GM18511 (cell line): ENCODE results near the gene ZNF175.
"Not testable (repeated sequence)": the region's sequence is repeated elsewhere in the genome, so short reads cannot be mapped to it uniquely, and the experiment has no call there.

Experiments used
- ATAC-seq: cut with Tn5 transposase; IDR thresholded peaks from one replicate; pipeline ENCODE4 v1.9.1; 2021; ENCODE audit warnings: mild to moderate bottlenecking, moderate library complexity; ENCODE audit not compliant: unreplicated experiment

The ZNF175 gene

DNA sequence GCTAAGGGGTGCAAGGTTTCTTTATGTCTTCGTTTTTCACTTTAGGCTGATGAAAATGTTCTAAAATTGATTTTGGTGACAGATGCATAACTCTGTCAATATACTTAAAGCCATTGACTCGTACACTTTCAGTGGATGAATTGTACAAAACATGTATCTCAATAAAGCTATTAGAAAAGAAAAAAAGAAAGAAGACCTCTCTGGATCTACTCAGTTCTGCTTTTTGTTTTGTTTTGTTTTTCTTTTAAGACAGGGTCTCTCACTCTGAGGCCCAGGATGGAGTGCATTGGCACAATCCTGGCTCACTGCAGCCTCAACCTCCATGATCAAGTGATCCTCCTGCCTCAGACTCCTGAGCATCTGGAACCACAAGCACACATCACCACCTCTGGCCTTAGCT, 55.6 kb downstream of the ZNF175 start:
- no peak for ATAC-seq

DNA sequence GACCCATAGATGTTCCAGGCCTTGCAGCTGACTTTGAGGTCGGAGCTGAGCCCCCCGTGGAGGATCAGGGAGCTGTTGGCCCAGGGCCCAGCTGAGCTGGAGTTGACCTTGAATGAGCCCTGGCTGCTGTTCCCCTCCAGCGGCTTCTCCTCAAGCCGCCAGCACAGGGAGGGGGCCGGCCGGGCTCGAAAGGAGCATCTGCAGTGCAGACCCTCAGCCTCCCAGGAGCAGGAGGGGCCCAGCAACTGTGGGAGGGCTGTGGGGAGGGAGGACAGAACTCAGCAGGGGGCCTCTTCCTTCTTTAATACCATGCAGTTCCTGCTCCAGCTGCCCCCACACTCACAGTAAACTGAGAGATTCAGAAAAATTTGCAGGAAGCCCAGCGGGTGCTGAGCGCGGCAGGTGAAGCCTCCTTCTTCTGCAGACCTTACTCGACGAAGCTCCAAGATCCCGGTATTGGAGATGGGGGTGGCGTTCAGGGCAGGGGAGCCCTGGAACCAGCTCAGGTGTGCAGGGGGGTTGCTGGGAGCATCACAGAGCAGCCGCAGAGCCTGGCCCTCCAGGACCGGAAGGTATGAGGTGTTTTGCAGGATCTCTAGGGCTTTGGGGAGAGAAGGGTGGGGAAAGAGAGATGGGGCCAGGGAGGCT, 56.5 kb downstream of the ZNF175 start:
- no peak for ATAC-seq

GRCh38 chr19:51628153-51628939, 57.3 kb downstream of the ZNF175 start:
- ATAC-seq: no peak

DNA sequence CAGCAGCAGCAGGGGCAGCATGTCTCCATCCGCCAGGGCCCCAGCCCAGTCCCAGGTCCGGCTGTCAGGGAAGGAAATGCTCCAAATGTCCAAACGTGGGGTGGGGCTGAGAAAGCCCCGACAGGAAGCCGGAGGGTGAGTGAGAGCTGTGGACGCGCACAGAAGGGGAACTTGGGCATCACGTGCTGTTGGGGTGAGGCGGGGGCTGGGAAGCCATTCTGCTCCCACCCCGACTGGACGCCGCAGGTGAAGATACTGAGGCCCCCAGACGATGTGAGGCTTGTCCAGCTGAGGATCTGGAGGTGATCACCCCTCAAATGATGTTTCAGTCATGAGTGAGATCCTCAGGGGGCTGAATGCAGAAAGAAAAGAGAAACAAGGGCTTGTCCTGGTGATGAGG, 59.2 kb downstream of the ZNF175 start, which contains the start of gene SIGLEC5:
Gene SIGLEC5 (minus strand): TSS at position 87 of the 400 bp plus-strand sequence. CDS start 66 bp downstream, at position 21.
- ATAC-seq: not testable (repeated sequence)

- no peak for ATAC-seq
Observed at GRCh38 chr19:51632126-51632525, 61.0 kb downstream of the ZNF175 start.

DNA sequence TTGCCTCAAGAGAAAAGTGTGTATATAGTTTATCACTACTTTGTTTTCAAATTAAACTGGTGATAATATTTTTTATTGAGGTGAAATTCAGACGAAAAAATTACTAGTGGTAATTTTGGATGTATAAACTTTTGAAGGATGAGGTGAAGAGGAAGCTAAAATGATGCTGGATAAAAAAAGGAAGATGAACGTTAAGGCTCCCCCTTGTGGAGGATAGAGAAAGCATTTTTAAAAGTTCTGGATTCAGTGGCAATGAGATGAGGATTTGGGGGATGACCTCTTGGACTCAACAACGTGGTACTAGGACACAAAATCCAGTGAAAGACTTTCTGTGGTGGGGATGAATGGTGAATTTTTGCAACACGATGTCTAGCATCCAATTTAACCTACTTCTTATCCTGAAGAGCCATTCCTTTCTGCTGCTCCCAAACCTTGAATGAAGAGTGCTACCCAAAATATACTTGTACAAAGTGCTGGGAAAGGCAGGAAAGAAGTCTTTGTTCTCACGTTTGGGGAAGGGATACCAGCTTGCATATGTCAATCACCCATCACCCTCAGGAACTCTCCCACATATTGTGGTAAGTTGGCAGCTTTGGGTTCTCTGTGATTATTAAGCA, 66.4 kb downstream of the ZNF175 start:
- ATAC-seq: no peak

DNA sequence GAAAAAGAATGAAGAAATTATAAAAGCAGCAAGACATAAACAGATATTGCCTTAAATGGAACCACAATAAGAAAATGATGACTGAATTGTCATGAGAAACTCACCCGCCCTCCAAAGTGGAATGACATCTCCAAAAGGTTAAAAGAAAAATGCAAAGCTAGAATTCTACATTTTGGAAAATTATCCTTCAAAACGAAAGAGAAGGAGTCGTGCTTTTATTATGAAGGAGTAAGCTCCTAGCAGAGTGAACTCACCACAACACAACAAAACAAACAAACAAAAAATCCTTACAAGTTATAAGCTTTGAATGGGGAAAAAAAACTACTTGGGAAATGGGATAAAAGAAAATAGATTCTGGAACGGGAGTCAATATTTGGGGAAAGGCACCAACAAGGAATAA, 68.8 kb downstream of the ZNF175 start:
- ATAC-seq: no peak

DNA sequence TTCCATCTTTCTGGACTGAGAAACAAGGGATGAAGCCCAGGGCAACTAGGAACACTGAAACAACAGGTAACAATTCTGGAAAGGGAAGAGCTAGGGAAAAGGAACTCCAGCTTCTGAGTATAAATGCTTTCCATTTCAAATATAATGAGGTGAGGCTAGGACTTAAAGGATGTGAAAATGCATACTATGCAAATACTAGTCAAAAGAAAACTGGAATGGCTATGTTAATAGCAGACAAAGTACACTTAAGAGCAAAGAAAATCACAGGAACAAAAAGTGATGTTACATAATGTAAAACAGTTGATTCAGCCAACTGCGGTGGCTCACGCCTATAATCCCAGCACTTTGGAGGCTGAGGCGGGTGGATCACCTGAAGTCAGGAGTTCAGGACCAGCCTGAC, 69.3 kb downstream of the ZNF175 start:
- no peak for ATAC-seq

- ATAC-seq: no peak
Observed at GRCh38 chr19:51641648-51642047, 70.6 kb downstream of the ZNF175 start.
